ENCODE results near the gene SPIRE1.
"Not testable (repeated sequence)": the region's sequence is repeated elsewhere in the genome, so short reads cannot be mapped to it uniquely, and the experiment has no call there.

SPIRE1 gene

GRCh38 chr18:12543697-12544096 lies 114.2 kb downstream of the SPIRE1 start:
- no peak for TF ChIP-seq CTCF (IDR thresholded peaks at IDR 0.05; ENCODE audit: low read depth, low read length)
- H3K4me3 ChIP-seq (ENCODE audit: low read depth, low read length) = no peak overlapping the region

DNA sequence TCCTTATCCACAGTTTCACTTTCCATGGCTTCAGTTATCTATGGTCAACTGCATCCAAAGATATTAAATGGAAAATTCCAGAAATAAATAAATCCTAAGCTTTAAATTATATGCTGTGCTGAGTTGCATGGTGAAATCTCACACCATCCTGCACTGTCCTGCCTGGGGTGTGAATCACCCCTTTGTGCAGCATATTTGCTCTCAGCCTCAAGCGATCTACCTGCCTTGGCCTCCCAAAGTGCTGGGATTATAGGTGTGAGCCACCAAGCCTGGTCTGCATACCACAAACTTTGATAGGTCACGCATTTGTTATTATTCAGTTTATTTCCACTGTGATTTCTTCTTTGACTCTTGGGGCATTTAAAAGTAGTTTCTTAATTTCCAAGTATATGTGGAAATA lies 117.2 kb downstream of the SPIRE1 start:
- H3K4me3 ChIP-seq (ENCODE audit: low read depth, low read length) = no peak overlapping the region
- no peak for TF ChIP-seq CTCF (IDR thresholded peaks at IDR 0.05; ENCODE audit: low read depth, low read length)

GRCh38 chr18:12539158-12539557 lies 118.7 kb downstream of the SPIRE1 start:
- not testable (repeated sequence) for H3K4me3 ChIP-seq (ENCODE audit: low read depth, low read length)

DNA sequence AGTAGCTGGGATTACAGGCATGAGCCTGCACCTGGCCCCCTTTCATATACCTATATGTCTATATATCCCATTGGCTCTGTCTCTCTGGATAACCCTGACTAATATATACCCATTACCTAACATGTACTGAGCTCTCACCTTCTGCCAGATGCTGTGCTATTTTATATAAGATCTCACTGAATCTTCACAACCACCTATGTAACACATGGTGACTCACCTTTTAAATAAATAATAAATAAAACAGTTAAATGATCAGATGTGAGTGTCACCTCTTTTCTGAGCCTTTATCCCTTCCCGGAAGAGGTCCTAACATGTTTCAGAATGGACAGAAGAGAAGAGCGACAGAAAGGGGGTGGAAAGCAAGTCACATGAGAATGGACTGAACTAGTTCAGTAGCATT lies 123.1 kb downstream of the SPIRE1 start:
- no peak for TF ChIP-seq CTCF (IDR thresholded peaks at IDR 0.05; ENCODE audit: low read depth, low read length)
- H3K4me3 ChIP-seq (ENCODE audit: low read depth, low read length) = no peak overlapping the region

GRCh38 chr18:12532661-12533060 lies 125.2 kb downstream of the SPIRE1 start:
- TF ChIP-seq CTCF (IDR thresholded peaks at IDR 0.05; ENCODE audit: low read depth, low read length) = no peak
- no peak overlapping the region for H3K4me3 ChIP-seq (ENCODE audit: low read depth, low read length)

- no peak for TF ChIP-seq CTCF (IDR thresholded peaks at IDR 0.05; ENCODE audit: low read depth, low read length)
- no peak overlapping the region for H3K4me3 ChIP-seq (ENCODE audit: low read depth, low read length)
Measured at GRCh38 chr18:12531749-12532148, 126.2 kb downstream of the SPIRE1 start.

GRCh38 chr18:12520442-12520992 lies 137.4 kb downstream of the SPIRE1 start:
- H3K4me3 ChIP-seq (ENCODE audit: low read depth, low read length) = no peak overlapping the region
- no peak for TF ChIP-seq CTCF (IDR thresholded peaks at IDR 0.05; ENCODE audit: low read depth, low read length)

DNA sequence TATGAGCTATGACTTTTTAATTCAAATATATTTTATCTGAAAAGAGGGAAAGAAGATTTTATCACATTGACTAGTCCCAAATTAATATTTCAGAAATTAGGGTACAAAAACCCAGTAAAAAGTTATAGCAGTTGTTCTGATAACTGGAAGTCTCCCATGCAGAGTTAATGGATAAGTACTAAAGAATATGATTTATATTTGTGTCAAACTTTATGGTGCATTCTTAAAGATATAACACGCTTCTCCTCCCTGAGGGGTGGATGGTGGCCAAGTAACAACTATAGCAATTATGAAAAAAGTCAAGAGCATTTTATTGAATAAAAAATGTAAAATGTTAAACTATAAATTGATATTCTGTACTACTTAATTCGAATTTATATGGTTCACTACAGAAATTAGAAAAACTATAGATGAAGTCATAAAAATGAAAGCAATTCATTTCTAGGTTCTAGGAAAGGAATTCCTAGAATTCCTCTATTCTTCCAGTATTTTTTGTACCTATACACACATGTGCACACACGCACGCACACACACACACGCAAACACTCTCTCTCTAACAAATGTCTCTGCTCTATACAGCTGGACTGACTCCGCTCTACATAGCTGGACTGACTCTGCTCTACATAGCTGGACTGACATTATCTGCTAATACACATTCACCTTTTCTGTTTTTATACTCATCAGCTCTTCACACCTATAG lies 138.9 kb downstream of the SPIRE1 start:
- no peak for TF ChIP-seq CTCF (IDR thresholded peaks at IDR 0.05; ENCODE audit: low read depth, low read length)
- no peak overlapping the region for H3K4me3 ChIP-seq (ENCODE audit: low read depth, low read length)
